NCI-H1930 (cell line): ENCODE data around the gene ADGRF5.

Experiments
- DNase-seq, 2 experiments: peaks; one replicate each; lab custom pipeline; 2025; lab: John Stamatoyannopoulos, UW

Gene ADGRF5

DNA sequence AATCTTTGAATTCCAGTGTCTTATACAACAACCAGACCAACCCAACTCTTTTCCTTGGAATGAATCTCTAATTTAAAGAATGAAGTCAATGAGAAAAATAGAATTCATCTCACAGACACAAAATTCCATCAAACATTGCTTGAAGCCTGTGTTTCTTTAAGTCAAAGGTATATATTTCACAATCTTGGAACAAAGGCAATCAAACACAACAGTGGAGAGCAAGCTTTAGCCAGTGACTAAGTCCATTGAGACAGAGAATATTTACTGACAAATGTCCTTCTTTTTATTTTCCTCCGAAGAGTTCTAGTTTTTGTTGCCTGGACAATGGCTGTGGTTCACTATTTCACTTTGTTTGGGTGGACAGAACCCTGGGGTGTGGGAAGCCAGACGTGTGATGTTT lies 92.8 kb downstream of the ADGRF5 start:
- DNase-seq = no peak

DNA sequence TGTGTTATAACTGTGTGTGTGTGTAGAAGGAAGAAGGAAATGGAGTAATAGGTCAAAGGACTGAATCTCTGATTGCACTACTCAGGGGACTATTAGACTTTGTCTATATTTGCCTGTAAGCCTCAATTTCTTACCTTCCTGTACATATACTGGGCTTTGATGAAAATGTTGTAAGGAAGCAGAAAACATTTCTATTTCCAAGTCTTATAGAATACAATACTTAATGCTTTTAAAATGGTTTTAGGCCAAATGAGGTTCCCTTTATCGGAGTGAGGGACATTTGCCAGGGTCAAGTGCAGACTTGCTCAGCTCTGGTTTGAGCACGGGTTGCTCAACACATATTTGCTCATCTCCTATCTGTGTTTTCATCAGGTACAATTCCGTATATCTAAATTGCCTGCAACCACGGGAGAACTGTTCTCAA lies 100.3 kb downstream of the ADGRF5 start:
- no peak for DNase-seq

DNA sequence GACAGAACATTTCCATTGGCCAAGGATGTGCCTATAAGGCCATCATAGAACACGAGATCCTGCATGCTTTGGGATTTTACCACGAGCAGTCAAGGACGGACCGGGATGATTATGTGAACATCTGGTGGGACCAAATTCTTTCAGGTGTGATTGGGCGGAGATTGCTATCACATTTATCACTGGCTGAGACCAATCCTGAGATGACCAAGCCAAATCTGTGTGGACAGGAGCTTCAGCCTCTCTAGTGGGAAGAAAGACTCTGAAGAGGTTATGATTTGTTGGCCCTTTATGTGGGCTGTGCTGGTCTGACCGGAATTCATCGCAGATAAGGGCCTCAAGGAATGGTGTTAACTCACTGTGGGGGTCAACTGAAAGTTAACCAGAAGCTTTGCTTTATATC lies 102.2 kb downstream of the ADGRF5 start:
- no peak for DNase-seq

DNA sequence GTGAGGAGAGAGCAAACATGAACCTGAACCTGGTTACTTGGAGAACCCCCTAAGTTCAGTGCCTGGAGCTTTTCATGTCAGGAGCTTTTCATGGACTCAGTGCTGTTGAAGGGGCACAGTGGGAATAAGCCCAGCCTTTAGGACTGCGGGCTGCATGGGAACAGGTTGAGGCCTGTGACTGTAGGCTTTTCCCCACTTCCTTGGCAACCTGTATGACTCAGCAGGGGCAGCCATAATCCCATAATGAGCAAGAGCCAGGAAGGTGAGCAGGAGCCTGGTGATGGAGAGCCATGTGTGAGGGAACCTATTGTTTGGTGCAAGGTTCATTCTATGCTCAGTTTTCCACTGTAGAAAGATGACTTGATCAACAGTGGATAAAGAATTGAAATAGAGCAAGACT lies 105.1 kb downstream of the ADGRF5 start:
- no peak for DNase-seq

DNA sequence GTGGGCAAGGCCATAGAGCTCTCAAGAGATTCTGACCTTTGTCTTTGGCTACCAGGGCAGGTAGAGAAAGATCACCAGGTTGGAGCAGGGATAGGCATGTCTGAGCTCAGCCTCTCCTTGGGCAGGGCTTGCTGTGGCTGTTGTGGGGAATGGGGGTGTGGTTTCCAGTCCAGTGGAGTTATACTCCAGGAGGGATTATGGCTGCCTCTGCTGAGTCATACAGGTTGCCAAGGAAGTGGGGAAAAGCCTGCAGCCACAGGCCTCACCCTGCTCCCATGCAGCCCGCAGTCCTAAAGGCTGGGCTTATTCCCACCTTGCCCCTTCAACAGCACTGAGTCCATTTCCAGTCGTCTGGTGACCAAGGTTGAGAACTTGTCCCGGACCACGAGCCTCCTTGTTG lies 106.6 kb downstream of the ADGRF5 start:
- no peak for DNase-seq

DNA sequence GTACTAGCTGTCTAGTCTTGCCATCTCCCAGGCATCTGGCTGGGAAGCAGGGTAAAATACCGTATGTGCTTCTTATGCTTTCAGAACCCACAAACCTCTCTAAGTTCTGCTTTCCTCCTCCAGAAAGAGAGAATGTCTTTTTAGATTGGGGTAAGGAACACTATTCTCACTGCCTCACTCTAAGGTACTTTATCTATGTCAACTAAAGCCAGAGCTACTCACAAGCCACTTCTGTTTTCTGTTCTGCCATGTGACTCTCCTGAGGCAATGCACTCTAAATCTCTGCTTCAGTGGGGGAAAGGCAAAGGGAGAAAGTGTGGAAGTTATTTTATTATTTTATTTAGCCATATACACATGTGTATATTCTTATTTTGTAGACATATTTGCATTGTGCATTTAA lies 112.9 kb downstream of the ADGRF5 start:
- no peak for DNase-seq
